NCI-H2227 (cell line): ENCODE measurements around the gene ZNF324B.
A peak's percentile ranks its signal among the peaks of the same experiment; 100 is the strongest.
"Not testable (repeated sequence)": the region's sequence is repeated elsewhere in the genome, so short reads cannot be mapped to it uniquely, and the experiment has no call there.

Experiments used
- DNase-seq: peaks from one replicate; lab custom pipeline; 2025; ENCODE audit not compliant: unreplicated experiment; lab: John Stamatoyannopoulos, UW

ZNF324B gene

DNA sequence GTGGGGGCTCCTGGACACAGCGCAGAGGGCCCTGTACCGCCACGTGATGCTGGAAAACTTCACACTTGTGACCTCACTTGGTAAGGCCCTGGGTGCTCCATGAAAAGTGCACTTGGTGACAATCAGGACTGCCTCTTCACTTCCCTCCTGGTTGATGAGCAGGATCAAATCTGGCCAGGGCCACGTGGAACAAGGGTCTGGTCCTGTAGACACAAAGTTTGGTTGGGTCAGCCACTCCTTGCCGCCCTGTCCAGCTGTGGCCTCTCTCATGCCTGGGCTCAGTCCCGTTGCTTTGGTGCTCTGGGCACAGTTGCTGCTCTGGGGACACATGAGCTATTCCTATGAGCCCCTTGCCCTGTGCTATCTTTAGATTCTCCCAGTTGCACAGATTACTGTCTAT lies 2.3 kb downstream of the ZNF324B start:
- DNase-seq = no peak

GRCh38 chr19:58455306-58455705 lies 3.9 kb downstream of the ZNF324B start:
- DNase-seq = no peak

DNA sequence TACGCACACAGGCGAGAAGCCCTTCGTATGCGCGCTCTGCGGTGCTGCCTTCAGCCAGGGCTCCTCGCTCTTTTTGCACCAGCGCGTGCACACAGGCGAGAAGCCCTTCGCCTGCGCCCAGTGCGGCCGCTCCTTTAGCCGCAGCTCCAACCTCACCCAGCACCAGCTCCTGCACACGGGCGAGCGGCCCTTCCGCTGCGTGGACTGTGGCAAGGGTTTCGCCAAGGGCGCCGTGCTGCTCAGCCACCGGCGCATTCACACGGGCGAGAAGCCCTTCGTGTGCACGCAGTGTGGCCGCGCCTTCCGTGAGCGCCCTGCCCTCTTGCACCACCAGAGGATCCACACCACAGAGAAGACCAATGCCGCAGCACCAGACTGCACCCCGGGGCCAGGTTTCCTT lies 4.7 kb downstream of the ZNF324B start:
- DNase-seq = no peak

- no peak for DNase-seq
Measured at GRCh38 chr19:58460039-58460438, 8.6 kb downstream of the ZNF324B start.

GRCh38 chr19:58466089-58466759 lies 14.8 kb downstream of the ZNF324B start:
- DNase-seq = no peak

DNA sequence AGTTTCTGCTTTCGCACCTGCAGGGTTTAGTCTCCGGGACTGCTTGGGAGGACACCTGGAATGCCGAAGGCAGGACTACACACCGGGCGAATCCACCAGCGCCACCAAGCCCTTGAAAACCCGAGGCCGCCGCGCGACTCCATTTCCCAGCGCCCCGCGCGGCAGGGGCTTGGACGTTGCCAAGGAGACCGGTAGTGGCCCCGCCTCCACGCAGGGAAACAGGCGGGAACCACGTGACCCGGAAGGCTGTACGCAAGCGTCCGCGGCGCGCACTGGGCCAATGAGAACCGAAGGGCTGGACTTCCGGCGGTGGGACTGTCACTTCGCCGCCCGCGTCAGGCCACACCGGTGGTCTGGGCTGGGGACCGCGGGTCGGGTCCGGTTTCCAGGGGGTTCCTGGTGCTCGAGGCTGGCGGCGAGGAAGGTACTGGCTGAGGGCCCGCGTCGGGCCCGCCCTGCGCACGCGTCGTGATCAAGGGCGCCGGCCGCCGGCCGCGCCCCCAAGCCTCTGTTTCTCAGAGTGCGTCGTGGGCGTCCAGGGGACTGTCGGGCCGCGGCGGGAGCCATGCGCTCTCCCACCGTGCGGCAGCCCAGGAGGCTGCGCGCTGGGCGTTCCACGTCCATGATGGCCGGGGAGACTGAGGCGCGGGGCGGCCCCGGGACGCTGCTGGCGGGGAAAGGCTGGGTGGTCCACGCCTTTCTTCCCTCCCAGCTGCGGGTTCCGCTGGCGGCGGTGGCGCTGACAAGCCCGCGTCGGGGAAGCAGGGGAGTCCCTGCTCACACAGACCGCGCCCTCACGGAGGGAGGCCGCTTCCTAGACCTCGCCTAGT lies 15.6 kb downstream of the ZNF324B start, which contains the start of gene ZNF324:
ZNF324 (plus strand) TSS at position 321 of the 830 bp plus-strand sequence. CDS start 2,106 bp downstream, outside the sequence.
- peak; percentile 100 for DNase-seq

DNA sequence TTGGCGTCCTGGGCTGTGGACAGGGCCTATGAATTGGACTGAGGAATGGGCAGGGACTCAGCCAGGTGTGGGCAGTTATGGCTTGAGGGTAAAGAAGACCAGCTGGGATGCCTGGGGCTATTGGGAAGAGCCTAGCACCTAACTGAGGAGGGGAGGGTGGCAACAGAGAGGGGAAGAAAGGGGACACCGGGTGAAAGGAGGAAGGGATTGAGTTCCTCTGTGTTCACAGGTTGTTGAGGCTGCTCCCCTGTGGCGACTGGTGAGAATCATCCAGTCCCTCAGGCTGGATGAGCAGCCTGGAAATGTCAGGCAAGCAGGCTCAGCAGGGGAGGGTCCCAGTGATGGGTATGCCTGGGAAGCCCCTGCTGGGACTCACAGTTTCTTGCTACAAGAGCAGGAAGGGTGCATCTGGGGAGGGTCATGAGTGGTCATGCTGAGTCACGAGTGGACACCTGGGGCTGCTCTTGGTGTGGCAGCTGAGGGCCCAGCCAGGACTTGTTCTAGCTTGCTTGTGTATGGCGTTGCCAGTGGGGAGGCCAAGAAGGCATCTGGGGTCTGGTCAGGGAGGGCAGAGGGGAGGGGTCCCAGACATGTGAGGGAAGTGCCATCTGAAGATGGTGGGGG lies 16.9 kb downstream of the ZNF324B start:
- peak; percentile 56 for DNase-seq

- DNase-seq = no peak
Measured at GRCh38 chr19:58469241-58470013, 18.0 kb downstream of the ZNF324B start.

- not testable (repeated sequence) for DNase-seq
Measured at GRCh38 chr19:58470837-58471543, 19.6 kb downstream of the ZNF324B start.

DNA sequence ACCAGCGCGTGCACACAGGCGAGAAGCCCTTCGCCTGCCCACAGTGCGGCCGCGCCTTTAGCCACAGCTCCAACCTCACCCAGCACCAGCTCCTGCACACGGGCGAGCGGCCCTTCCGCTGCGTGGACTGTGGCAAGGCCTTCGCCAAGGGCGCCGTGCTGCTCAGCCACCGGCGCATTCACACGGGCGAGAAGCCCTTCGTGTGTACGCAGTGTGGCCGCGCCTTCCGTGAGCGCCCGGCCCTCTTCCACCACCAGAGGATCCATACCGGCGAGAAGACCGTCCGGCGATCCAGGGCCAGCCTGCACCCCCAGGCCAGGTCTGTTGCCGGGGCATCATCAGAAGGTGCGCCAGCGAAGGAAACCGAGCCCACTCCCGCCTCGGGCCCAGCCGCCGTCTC lies 20.3 kb downstream of the ZNF324B start:
- DNase-seq = no peak

- DNase-seq = no peak
Measured at GRCh38 chr19:58473775-58474174, 22.4 kb downstream of the ZNF324B start.

GRCh38 chr19:58474291-58474996 lies 23.0 kb downstream of the ZNF324B start:
- DNase-seq = no peak

DNA sequence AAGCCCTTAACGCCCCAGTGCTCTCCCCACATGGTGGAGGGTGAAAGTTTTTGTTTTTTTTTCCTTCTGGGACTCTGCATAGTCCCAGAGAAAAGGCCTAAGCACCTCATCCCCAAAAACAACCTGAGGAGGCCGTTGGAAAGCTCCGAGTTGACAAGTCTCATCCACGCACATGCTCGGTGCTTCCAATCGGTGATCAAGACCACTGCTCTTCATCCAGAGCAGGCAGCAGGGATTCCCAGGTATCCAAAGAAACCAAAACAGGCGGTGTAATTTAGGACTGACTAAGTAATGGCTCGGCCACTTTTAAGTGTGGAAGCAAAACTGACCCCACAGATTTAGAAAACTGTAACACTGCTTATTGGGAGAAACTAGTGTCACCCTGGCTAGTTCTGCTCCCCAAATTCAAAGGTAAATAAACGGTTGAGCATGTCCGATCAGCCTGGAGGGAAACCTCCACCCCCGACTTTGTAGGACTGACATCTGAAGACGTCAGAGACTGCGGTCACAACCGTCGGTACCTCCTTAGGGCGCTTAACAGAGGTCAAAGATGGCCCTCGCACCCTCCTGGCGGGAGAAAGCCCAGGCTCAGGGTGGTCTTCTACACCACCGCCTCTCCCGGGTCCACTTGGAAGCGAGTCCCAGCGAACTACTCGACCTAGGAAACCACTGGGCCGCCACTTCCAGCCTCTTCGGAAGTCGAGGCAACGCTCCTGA lies 23.7 kb downstream of the ZNF324B start:
- DNase-seq = no peak

DNA sequence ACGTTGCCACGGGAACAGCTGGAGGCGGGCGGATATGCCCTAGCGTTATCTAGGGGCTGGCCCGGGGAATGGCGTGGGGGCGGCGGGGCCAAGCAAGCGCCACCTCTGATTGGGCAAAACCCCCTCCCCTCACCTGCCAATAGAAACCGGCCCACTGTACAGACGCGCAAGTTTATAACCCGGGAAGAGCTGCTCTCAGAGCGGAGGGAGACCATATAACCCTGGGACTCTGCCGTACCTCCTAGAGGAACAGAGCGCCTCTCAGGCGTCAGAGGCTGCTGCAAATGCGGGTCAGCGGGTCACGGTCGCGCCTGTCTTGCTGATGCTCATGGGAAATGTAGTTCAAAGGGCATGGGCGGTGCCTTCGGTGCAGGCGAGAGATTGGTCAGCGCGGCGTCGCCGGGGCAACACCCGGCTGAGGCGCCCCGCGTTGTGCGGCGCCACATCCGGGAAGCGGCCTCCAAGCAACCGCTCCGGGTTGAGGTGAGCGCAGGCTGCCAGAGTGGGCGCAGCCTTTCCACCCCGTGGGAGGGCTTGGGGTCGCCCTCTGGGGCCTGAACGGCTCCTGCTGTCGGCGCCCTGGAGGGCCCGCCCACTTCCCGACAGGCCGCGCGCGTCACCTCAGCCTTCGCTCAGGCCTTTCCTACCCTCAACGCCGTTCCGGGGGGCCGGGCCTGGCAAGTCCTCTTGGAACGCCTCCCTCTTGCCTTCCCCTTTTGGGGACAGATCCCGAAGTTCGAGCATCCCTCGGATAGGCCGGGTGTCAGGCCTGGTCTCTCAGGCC lies 24.5 kb downstream of the ZNF324B start, which contains the start of gene ZNF446:
ZNF446 (plus strand) TSS at position 639 of the 784 bp plus-strand sequence. CDS start 867 bp downstream, outside the sequence.
- peak; percentile 100 for DNase-seq

DNA sequence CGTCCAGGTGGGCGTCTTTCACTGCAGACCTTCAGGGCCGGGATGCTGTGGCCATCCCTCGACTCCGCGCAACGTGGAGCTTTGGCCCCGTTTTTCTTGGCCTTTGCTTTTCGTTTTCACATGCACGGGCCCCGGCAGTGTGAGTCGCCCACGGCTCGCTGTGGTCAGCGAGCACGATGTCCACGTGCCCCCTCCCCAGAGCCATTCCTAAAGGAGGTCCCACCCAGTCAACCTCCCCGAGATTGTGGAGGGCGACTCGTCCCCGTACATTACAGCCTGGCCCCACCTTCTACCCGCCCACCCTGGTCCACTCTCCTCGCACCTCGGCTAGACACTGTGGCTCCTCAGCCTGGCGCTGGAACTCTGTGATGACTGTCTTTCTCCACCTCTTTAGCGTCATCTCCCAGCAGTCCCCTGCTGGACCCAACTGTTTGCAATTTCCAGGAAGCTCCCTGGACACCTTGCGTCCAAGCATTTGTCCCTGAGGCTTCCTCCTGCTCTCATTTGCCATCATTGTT lies 25.1 kb downstream of the ZNF324B start:
- peak; percentile 83 for DNase-seq

GRCh38 chr19:58477130-58477529 lies 25.7 kb downstream of the ZNF324B start:
- DNase-seq = no peak

DNA sequence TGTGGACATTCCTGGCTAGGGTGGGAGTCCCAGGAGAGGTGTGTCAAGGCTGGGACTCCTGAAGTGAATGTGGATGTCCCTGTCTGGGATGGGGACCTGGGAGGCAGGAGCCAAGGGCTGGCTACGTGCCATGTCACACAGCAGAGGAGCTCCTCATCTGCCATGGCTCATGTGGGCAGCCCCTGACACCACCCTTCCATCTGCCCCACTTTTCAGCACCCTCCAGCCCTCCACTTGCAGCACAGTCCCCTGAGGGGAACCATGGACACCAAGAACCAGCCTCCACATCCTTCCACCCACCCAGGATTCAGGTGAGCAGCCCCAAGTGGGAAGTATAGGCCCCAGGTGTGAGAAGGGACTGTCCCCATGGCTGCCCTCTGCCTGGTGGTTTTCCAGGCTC lies 26.4 kb downstream of the ZNF324B start:
- DNase-seq = no peak

DNA sequence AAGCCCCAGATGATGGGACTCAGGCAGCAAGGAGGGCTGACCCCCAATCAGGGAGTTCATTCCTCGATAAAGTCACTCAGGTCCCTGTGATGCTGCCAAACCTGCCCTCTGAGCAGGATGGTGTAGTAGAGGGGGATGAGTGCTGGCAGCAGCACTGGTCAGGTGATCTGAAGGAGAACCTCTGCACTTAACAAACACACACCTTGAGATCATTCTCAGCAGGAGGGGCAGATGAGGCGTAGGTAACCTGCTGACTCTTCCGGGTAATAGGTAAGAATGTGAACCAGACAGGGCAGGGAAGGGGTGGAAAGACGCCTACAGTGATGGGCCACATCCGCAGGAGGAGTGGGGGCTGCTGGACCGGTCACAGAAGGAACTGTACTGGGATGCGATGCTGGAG lies 27.9 kb downstream of the ZNF324B start:
- no peak for DNase-seq
